CD14-positive monocyte (primary cell): ENCODE results near the gene XKR7. TPM values are rescaled to one million over a fixed set of nuclear protein-coding genes. Genes with fewer than 3 reads are reported as not detected.
A peak's percentile ranks its signal among the peaks of the same experiment; 100 is the strongest.

ENCODE experiments used
- DNase-seq, 3 donors: peaks; one replicate each; pipeline ENCODE4 v3.0.0-alpha.2; 2011 to 2022
- H2AFZ ChIP-seq: 2 replicates; pipeline ENCODE4 v1.6.0; 2012; ENCODE audit warnings: mild to moderate bottlenecking, low read depth, low read length, inconsistent platforms; ENCODE audit not compliant: insufficient read depth, poor library complexity, severe bottlenecking
- H3K27ac ChIP-seq, 2 donors: 1 replicate in 1 of 2; 2 replicates in 1 of 2; pipeline ENCODE4 v1.5.1; 2012 to 2013; ENCODE audit warnings: low read length in 2 of 2, control low read depth in 1 of 2, inconsistent platforms in 1 of 2, low read depth in 1 of 2, mild to moderate bottlenecking in 1 of 2
- H3K27me3 ChIP-seq, 2 donors: one replicate each; pipeline versions ENCODE4 v1.6.0 to v1.6.1; 2011 to 2013; ENCODE audit warnings: low read length in 2 of 2; ENCODE audit not compliant: control insufficient read depth in 2 of 2, insufficient read depth in 2 of 2
- H3K36me3 ChIP-seq, 2 donors: replicated peaks in 1 of 2; 1 replicate in 1 of 2; 2 replicates in 1 of 2; pipeline versions ENCODE4 v1.5.1 to v1.6.1; 2012 to 2013; ENCODE audit warnings: low read length in 2 of 2, control low read depth in 1 of 2, inconsistent platforms in 1 of 2, mild to moderate bottlenecking in 1 of 2; ENCODE audit not compliant: insufficient read depth in 2 of 2, control insufficient read depth in 1 of 2
- H3K4me1 ChIP-seq, 2 donors: 1 replicate in 1 of 2; 2 replicates in 1 of 2; pipeline versions ENCODE4 v1.5.1 to v1.6.1; 2012 to 2013; ENCODE audit warnings: low read length in 2 of 2, control low read depth in 1 of 2, inconsistent platforms in 1 of 2, mild to moderate bottlenecking in 1 of 2, moderate library complexity in 1 of 2; ENCODE audit not compliant: insufficient read depth in 2 of 2, control insufficient read depth in 1 of 2
- H3K4me2 ChIP-seq: replicated peaks from 2 replicates; pipeline ENCODE3; 2012; ENCODE audit warnings: low read length, moderate library complexity, mild to moderate bottlenecking; ENCODE audit not compliant: poor library complexity, severe bottlenecking; ENCODE audit errors: extremely low read depth
- H3K4me3 ChIP-seq, 3 experiments: fragments of 200-600 bp in 1 of 3; sonication (generic) in 1 of 3; replicated peaks in 1 of 3; 1 replicate in 2 of 3; 2 replicates in 1 of 3; pipeline ENCODE4 v1.5.1; 2011 to 2013; ENCODE audit warnings: low read length in 3 of 3, mild to moderate bottlenecking in 3 of 3, control low read depth in 2 of 3, low read depth in 2 of 3, inconsistent platforms in 1 of 3, moderate library complexity in 1 of 3
- H3K79me2 ChIP-seq: 2 replicates; pipeline ENCODE4 v1.6.0; 2012; ENCODE audit warnings: mild to moderate bottlenecking, control low read depth, inconsistent platforms, low read length, moderate library complexity; ENCODE audit not compliant: insufficient read depth
- H3K9ac ChIP-seq: 2 replicates; pipeline ENCODE4 v1.6.0; 2017; ENCODE audit warnings: low read length, mild to moderate bottlenecking; ENCODE audit not compliant: insufficient read depth, poor library complexity, severe bottlenecking
- H3K9me3 ChIP-seq, 2 donors: replicated peaks in 1 of 2; 1 replicate in 1 of 2; 2 replicates in 1 of 2; pipeline versions ENCODE4 v1.5.1 to v1.6.1; 2012 to 2013; ENCODE audit warnings: low read length in 2 of 2, control low read depth in 1 of 2; ENCODE audit not compliant: control insufficient read depth in 1 of 2, insufficient read depth in 1 of 2
- H4K20me1 ChIP-seq: 2 replicates; pipeline ENCODE4 v1.6.0; 2012; ENCODE audit warnings: mild to moderate bottlenecking, low read length, control low read depth, moderate library complexity; ENCODE audit not compliant: insufficient read depth
- H3K27ac Mint-ChIP-seq, 7 donors: one replicate each; pipeline ENCODE4 v1.8.0; 2020; ENCODE audit warnings: mild to moderate bottlenecking in 7 of 7, mixed read lengths in 7 of 7, moderate library complexity in 6 of 7, inconsistent platforms in 2 of 7
- H3K27me3 Mint-ChIP-seq, 3 donors: one replicate each; pipeline ENCODE4 v1.8.0; 2021 to 2022; ENCODE audit warnings: low read depth in 3 of 3, mild to moderate bottlenecking in 3 of 3, mixed read lengths in 3 of 3, moderate library complexity in 3 of 3, inconsistent platforms in 1 of 3
- H3K36me3 Mint-ChIP-seq, 2 donors: one replicate each; pipeline ENCODE4 v1.8.0; 2020; ENCODE audit warnings: mixed read lengths in 2 of 2, inconsistent platforms in 1 of 2, mild to moderate bottlenecking in 1 of 2
- H3K4me1 Mint-ChIP-seq: one replicate; pipeline ENCODE4 v1.8.0; 2020; ENCODE audit warnings: mild to moderate bottlenecking, mixed read lengths
- H3K4me3 Mint-ChIP-seq, 2 donors: one replicate each; pipeline ENCODE4 v1.8.0; 2020; ENCODE audit warnings: mild to moderate bottlenecking in 2 of 2, mixed read lengths in 2 of 2, moderate library complexity in 1 of 2
- H3K9me3 Mint-ChIP-seq, 7 donors: one replicate each; pipeline ENCODE4 v1.8.0; 2020 to 2022; ENCODE audit warnings: mixed read lengths in 7 of 7, mild to moderate bottlenecking in 6 of 7, moderate library complexity in 6 of 7, inconsistent platforms in 2 of 7
- WGBS: methylation state at CpG from one replicate; pipeline ENCODE4 v1.1.5; 2013; ENCODE audit warnings: missing lambda C conversion rate; ENCODE audit not compliant: insufficient coverage; 5-methylcytosine and 5-hydroxymethylcytosine counted together
- intact Hi-C, 2 donors: fragments of 100-400 bp; cut with micrococcal nuclease; formaldehyde crosslinking; loops; one replicate each; pipeline versions ENCODE4 v1.15.0 to v1.15.1; 2023
- polyA plus RNA-seq, 3 donors: library from polyadenylated mRNA; depleted of rRNA in 1 of 3; unstranded in 2 of 3; stranded (reverse) in 1 of 3; fragments of 300-500 nt in 2 of 3; fragments of >200 nt in 1 of 3; fragmentation: Illumina TruSeq in 2 of 3; gene quantifications; 1 replicate in 2 of 3; 2 replicates in 1 of 3; pipeline ENCODE4 v1.2.3, GENCODE V29; 2012 to 2021
- TF ChIP-seq, protein P1 (sequence below): fragments of 200-600 bp; IDR thresholded peaks from one replicate; pipeline ENCODE4 v1.8.0; 2022; ENCODE audit warnings: antibody characterized with exemption, mild to moderate bottlenecking

XKR7 gene
- polyA plus RNA-seq, 3 donors: 0.02 to 0.43 TPM; not detected in 1

DNA sequence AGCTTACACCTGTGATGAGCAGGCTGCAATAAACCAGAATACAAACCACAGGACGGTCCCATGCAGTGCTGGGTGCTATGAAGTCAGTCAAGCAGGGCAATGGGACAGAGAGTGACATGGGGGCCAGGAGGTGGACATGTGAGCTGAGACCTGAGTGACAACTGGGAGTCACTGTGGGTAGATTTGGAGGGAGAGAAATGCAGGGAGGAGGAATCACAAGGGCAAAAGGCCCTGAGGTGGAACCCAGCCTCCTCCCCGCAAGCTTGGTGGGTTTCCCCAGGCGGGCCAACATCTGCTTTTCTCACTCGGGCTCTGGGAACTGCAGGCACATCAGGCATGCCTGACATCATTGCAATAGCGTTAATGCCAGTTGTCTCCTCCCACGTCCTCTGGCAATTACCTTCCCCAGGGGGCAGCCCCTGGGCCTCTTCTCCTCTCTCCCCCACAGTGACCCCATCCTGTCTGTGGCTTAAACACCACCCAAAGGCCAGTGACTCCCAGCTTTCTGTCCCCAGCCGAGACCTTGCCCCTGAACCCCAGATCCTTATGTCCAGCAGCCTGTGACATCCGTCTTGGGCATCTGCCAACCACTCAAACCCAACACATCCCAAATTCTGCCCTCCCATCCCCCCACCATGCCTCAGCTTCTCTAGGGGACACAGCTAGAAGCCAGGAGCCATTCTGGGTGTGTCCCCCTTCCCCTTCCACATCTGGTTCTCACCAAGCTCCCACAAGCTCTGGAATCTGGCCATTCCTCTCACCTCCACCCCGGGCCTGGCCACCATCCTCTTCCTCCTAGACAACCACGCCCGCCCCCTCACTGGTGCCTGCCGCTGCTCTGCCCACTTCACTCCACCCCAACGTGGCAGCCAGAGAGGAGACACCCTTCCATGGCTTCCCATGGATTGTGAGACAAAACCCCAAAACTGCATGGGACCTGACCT, 44.3 kb upstream of the XKR7 start:
- no peaks in the 10 kb centered on the region for H3K27me3 ChIP-seq
- no peak overlapping the region for H3K4me3 ChIP-seq
- H3K9me3 ChIP-seq: no peaks in the 10 kb centered on the region
- no peak overlapping the region for H3K4me2 ChIP-seq
- 55% methylated on average over 13 of the region's 13 CpGs for WGBS
- no peaks in the 10 kb centered on the region for H3K36me3 ChIP-seq
- H3K4me1 ChIP-seq: no peaks in the 10 kb centered on the region
- H2AFZ ChIP-seq: no peak overlapping the region
- H3K79me2 ChIP-seq: no peaks in the 10 kb centered on the region
- no peak overlapping the region for H3K27ac Mint-ChIP-seq
- peak in 1 of 3 donors; percentile 7 for DNase-seq
- H3K4me1 Mint-ChIP-seq: peaks cover 6% of the 10 kb centered on the region
- no peaks in the 10 kb centered on the region for H4K20me1 ChIP-seq
- peaks cover 0 to 1% (median 0%) of the 10 kb centered on the region in 7 donors for H3K9me3 Mint-ChIP-seq
- no peak overlapping the region for H3K27ac ChIP-seq
- H3K9ac ChIP-seq: no peak overlapping the region
- H3K36me3 Mint-ChIP-seq: no peaks in the 10 kb centered on the region
- TF ChIP-seq, protein P1, sequence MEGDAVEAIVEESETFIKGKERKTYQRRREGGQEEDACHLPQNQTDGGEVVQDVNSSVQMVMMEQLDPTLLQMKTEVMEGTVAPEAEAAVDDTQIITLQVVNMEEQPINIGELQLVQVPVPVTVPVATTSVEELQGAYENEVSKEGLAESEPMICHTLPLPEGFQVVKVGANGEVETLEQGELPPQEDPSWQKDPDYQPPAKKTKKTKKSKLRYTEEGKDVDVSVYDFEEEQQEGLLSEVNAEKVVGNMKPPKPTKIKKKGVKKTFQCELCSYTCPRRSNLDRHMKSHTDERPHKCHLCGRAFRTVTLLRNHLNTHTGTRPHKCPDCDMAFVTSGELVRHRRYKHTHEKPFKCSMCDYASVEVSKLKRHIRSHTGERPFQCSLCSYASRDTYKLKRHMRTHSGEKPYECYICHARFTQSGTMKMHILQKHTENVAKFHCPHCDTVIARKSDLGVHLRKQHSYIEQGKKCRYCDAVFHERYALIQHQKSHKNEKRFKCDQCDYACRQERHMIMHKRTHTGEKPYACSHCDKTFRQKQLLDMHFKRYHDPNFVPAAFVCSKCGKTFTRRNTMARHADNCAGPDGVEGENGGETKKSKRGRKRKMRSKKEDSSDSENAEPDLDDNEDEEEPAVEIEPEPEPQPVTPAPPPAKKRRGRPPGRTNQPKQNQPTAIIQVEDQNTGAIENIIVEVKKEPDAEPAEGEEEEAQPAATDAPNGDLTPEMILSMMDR: no peak
- H3K27me3 Mint-ChIP-seq: peaks cover 7 to 12% (median 8%) of the 10 kb centered on the region in 3 donors
- no peak overlapping the region for H3K4me3 Mint-ChIP-seq
- intact Hi-C loops: no loop called here

- no peak for DNase-seq
- Mint-ChIP-seq H3K9me3 (peaks cover 0 to 1% (median 0%) of the 10 kb centered on the region in 7 donors), H3K36me3 (no peaks in the 10 kb centered on the region), H3K4me3 (no peak overlapping the region), H3K27ac (no peak overlapping the region), H3K4me1 (peaks cover 5% of the 10 kb centered on the region), H3K27me3 (peaks cover 7 to 10% (median 9%) of the 10 kb centered on the region in 3 donors)
- Histone ChIP-seq H3K27me3 (no peaks in the 10 kb centered on the region), H3K27ac (no peak overlapping the region), H3K4me3 (no peak overlapping the region), H4K20me1 (no peaks in the 10 kb centered on the region), H3K9ac (no peak overlapping the region), H3K4me2 (no peak overlapping the region), H3K79me2 (no peaks in the 10 kb centered on the region), H2AFZ (no peak overlapping the region), H3K9me3 (no peaks in the 10 kb centered on the region), H3K36me3 (no peaks in the 10 kb centered on the region), H3K4me1 (no peaks in the 10 kb centered on the region)
- 92% methylated on average over 4 of the region's 8 CpGs for WGBS
- intact Hi-C loops: no loop called here
- TF ChIP-seq, protein P1: no peak
Measured at GRCh38 chr20:31924561-31924960, 43.4 kb upstream of the XKR7 start.
